Right lobe of liver (tissue), 4 donors: ENCODE data around the gene SNF8.

Source experiments
- POLR2A ChIP-seq: fragments of 450-650 bp; IDR thresholded peaks from one replicate; pipeline ENCODE4 v1.6.1; 2017; ENCODE audit warnings: antibody characterized with exemption, mild to moderate bottlenecking
- TF ChIP-seq, protein P1 (sequence below), 4 donors: fragments of 200-600 bp in 3 of 4; fragments of 450-650 bp in 1 of 4; IDR thresholded peaks; one replicate each; pipeline versions ENCODE4 v1.5.1 to v1.8.0; 2016 to 2022; ENCODE audit warnings: antibody characterized with exemption in 4 of 4, mild to moderate bottlenecking in 2 of 4
- donor health status: DM: no; HTN: no; CAD: no.
- donor health status: DM: no; HTN: no; CAD: no.
- donor health status: DM: no; HTN: yes; CAD: no.

DNA sequence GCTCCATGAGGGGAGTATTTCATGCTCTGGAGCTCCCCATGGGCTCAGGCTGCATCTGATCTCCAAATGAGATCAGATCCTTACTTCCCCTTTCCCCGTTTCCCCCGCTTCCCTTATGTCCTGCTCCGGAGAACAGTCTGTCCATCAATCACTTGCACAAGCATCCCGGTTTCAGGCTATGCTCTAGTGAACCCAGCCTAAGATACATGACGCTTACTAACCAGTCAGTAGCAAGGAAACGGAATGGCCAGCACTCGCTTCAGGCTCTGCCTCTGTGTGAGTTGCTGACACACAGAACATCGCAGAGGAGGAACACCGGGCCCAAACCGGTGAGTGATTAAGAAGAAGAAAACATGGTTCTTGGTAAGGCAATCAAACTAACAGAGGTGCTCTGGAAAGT is 61.5 kb downstream of the SNF8 start:
- TF ChIP-seq, protein P1, sequence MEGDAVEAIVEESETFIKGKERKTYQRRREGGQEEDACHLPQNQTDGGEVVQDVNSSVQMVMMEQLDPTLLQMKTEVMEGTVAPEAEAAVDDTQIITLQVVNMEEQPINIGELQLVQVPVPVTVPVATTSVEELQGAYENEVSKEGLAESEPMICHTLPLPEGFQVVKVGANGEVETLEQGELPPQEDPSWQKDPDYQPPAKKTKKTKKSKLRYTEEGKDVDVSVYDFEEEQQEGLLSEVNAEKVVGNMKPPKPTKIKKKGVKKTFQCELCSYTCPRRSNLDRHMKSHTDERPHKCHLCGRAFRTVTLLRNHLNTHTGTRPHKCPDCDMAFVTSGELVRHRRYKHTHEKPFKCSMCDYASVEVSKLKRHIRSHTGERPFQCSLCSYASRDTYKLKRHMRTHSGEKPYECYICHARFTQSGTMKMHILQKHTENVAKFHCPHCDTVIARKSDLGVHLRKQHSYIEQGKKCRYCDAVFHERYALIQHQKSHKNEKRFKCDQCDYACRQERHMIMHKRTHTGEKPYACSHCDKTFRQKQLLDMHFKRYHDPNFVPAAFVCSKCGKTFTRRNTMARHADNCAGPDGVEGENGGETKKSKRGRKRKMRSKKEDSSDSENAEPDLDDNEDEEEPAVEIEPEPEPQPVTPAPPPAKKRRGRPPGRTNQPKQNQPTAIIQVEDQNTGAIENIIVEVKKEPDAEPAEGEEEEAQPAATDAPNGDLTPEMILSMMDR (IDR thresholded peaks at IDR 0.05) = no peak
- no peak for TF ChIP-seq POLR2A
